Inferior parietal cortex (tissue), 1 donor: ENCODE measurements around the gene PDE4B.
A peak's percentile ranks its signal among the peaks of the same experiment; 100 is the strongest.
"Not testable (repeated sequence)": the region's sequence is repeated elsewhere in the genome, so short reads cannot be mapped to it uniquely, and the experiment has no call there.

ENCODE experiments used
- DNase-seq: peaks from one replicate; pipeline ENCODE4 v3.0.0-alpha.2; 2016; ENCODE audit errors: extremely low spot score

The PDE4B gene

DNA sequence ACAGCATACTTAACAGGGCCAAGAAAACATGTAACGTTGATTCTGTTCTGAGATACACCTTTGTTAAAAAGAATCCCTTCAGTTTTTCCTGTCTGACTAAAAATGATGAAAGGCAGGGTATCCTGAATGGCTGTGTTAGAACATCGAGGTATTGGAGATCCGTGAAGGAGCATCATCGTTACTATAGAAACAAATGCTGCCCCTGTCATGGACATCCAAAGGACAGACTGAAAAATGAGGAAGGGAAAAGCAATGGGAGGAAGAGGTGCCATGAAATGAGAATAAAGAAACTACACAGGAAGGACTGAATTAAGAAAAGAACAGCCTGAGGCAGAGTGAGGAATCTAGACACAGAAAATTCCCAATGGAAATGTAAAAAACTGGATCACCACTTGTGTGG lies 257.9 kb downstream of the PDE4B start:
- DNase-seq, result no peak

- DNase-seq, result no peak
These were observed 262.4 kb downstream of the PDE4B start for GRCh38 chr1:66055092-66055491.

GRCh38 chr1:66057448-66057847 lies 264.8 kb downstream of the PDE4B start:
- DNase-seq, result not testable (repeated sequence)

DNA sequence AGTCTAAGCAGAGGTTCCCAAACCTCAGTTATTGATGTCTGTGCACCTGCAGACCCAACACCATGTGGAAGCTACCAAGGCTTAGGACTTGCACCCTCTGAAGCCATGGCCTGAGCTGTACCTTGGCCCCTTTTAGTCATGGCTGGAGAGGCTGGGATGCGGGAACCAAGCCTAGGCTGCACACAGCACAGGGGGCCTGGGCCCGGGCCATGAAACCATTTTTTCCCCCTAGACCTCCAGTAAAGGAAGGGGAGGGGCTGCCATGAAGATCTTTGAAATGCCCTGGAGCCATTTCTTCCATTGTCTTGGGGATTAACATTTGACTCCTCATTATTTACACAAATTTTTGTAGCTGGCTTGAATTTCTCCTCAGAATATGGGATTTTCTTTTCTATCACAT lies 265.9 kb downstream of the PDE4B start:
- no peak for DNase-seq

GRCh38 chr1:66067219-66067618 lies 274.5 kb downstream of the PDE4B start:
- DNase-seq, result not testable (repeated sequence)

DNA sequence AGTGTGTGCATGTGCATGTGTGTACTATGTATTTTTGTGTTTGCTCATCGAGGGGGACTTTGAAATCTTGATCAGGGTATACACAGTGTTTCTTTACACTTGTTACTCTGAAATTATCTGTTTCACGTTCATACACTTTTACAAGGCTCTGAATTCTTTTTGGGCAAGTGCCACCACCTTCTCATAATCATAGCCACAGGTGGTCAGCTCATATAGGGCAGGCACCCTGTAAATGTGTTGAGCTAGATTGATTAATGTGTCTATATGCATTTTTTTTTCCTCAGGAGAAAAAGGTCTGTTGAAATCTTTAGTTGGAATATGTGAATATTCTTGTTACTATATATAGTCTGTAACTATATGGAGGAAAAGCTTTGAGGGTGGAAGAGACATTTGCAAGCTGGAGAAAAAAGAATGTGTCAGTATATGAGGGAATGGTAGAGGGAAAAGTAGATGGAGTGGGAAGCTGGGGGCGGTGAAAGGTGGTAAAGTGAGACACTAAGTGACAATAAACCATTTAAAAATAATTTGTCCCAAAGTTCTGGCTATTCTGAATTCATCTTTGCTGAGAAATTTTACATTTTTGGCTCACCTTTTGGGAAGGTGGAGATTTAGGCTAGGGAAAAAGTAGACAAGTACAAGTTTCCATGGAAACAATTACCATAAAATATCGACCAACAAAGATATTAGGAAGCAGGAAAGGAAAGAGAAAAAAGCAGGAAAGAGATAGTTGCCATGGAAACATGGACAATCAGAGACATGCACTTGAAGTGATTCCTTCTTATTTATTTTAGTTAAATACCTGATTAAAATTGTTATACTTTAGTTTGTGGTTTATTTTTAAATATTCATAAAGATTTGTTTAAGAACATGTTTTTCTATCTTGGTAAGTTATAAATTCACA lies 277.5 kb downstream of the PDE4B start:
- no peak for DNase-seq

GRCh38 chr1:66073388-66073787 lies 280.7 kb downstream of the PDE4B start:
- no peak for DNase-seq

DNA sequence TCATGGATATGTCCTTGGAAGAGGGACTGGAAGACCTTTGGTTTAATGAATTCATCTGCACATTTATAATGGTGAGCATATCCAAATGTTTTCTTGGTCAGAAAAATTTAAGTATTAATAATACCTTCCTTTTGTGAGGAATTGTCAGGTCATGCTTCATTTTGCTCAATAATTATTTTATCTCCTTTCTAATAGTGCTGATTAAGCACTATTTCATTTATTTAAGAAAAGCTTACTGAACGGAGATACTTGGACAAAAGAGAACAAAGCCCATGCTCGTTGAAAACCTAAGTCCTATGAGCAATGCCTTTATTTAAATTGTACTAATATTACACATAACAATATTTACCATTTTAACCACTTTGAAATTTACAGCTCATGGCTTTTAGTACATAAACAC lies 281.5 kb downstream of the PDE4B start:
- DNase-seq, result no peak

DNA sequence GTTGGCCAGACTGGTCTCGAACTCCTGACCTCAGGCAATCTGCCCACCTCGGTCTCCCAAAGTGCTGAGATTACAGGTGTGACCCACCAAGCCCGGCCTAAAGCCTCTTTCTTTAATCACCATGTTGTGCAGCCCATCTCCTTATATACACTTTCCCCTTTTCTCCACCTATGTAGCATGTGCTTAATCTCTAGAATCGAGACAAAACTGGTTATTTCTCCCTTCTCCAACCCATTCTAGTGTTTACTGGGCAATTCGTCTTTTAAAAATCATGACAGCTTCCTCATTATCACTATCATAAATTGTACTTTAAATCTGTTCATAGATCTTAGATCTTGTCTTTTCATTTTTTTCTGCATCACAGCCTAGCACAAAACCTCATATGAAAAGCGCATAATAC lies 285.7 kb downstream of the PDE4B start:
- no peak for DNase-seq

- DNase-seq, result no peak
These were observed 290.3 kb downstream of the PDE4B start for GRCh38 chr1:66083003-66083402.

- DNase-seq, result no peak
These were observed 291.7 kb downstream of the PDE4B start for GRCh38 chr1:66084442-66084841.

GRCh38 chr1:66085600-66085999 lies 292.9 kb downstream of the PDE4B start:
- no peak for DNase-seq

- no peak for DNase-seq
These were observed 296.1 kb downstream of the PDE4B start for GRCh38 chr1:66088787-66089186.

DNA sequence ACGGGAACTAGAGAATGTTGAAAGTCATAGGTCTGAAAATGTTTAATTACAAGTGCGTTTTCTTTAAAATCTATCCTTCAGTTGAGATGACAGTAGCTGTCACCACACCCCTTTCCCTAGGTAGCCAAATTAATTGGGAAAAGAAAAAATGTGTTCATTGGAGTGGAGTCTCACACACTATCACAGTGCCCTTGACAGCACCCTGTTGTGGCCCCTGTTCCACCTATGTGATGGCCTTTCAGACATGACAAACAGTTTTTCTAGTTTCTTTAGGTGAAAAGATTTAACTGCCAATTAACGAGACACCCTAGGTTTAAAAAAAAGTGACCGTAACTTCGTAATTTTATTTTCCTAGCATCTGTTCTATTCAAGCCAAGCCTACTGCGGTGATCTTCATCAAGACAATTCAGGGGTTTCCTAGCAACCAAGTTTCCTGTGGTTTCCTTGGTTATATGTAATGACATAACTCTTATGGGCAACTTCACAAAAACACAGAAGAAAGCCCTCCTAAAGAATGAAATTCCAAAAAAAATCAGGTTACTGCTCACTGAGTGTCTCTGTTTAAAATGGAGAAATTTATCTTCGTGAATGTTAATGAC lies 298.3 kb downstream of the PDE4B start:
- peak; percentile 39 for DNase-seq

DNA sequence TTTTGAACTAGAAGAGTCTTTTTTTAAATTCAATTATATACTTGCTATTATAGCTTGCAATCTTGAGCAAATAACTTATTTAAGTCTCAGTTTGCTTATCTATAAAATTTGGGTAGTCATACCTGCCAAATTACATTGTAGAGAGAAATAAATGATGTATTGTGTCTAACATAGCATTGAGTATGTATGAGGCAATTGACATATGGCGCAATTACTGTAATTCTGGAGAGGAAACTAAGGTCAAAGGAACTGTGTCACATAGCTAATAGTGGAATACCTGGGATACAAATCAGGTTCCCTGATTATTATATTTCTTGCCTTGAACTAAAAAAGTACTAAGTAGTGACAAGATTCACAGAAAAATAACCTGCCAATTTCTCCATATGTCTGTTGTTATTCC lies 302.5 kb downstream of the PDE4B start:
- no peak for DNase-seq

DNA sequence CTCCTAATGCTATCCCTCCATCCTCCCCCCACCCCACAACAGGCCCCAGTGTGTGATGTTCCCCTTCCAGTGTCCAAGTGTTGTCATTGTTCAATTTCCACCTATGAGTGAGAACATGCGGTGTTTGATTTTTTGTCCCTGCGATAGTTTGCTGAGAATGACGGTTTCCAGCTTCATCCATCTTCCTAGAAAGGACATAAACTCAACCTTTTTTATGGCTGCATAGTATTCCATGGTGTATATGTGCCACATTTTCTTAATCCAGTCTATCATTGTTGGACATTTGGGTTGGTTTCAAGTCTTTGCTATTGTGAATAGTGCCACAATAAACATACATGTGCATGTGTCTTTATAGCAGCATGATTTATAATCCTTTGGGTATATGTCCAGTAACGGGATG lies 308.3 kb downstream of the PDE4B start:
- not testable (repeated sequence) for DNase-seq

DNA sequence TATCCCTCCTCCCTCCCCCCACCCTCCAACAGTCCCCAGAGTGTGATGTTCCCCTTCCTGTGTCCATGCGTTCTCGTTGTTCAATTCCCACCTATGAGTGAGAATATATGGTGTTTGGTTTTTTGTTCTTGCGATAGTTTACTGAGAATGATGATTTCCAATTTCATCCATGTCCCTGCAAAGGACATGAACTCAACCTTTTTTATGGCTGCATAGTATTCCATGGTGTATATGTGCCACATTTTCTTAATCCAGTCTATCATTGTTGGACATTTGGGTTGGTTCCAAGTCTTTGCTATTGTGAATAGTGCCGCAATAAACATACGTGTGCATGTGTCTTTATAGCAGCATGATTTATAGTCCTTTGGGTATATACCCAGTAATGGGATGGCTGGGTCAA lies 311.4 kb downstream of the PDE4B start:
- not testable (repeated sequence) for DNase-seq

DNA sequence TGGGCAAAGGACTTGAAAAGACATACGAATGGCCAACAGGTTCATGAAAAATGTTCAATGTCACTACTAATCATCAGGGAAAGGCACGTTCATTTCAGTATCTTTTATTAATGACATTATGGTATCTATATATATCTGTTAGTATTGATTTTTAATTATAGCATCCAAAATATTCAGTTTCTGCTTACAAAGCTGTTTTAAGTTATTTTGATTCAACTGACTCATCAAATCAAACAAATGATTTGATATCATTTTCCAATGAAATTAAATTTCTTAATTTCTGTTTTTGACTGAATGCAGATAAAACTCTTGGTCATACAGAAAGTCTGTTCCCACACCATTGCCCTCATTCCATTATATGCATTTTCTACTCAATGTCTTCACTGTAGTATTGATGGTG lies 315.9 kb downstream of the PDE4B start:
- DNase-seq, result no peak

GRCh38 chr1:66112744-66113400 lies 320.2 kb downstream of the PDE4B start:
- DNase-seq, result no peak

- DNase-seq, result no peak
These were observed 326.5 kb downstream of the PDE4B start for GRCh38 chr1:66119148-66119547.

DNA sequence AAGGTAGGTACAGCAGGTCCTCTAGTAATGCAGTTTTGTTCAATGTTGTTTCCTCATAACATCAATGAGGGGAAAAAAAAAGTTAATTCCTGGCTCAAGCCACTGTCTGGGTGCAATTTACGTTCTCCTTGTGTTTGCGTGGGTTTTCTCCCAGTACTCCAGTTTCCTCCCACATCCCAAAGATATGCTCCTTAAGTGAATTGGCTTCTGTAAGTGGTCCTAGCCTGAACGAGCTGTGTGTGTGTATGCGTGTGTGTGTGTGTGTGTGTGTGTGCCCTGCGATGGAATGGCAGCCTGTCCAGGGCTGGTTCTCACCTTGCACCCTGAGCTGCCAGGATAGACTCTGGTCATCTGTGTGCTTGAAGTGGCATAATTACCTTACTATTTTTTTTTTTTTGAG lies 332.0 kb downstream of the PDE4B start:
- DNase-seq, result no peak

- not testable (repeated sequence) for DNase-seq
These were observed 335.9 kb downstream of the PDE4B start for GRCh38 chr1:66128641-66129040.

GRCh38 chr1:66132324-66132723 lies 339.6 kb downstream of the PDE4B start:
- no peak for DNase-seq
